HuH-7 (cell line): ENCODE measurements around the gene ODAD3.
"Not testable (repeated sequence)": the region's sequence is repeated elsewhere in the genome, so short reads cannot be mapped to it uniquely, and the experiment has no call there.

Experiments used
- DNase-seq: peaks from one replicate; pipeline ENCODE4 v3.0.0; 2011; ENCODE audit warnings: low spot score

ODAD3 gene

GRCh38 chr19:11460207-11460606, 25.3 kb upstream of the ODAD3 start:
- DNase-seq: no peak

GRCh38 chr19:11458912-11459311, 24.0 kb upstream of the ODAD3 start:
- not testable (repeated sequence) for DNase-seq

DNA sequence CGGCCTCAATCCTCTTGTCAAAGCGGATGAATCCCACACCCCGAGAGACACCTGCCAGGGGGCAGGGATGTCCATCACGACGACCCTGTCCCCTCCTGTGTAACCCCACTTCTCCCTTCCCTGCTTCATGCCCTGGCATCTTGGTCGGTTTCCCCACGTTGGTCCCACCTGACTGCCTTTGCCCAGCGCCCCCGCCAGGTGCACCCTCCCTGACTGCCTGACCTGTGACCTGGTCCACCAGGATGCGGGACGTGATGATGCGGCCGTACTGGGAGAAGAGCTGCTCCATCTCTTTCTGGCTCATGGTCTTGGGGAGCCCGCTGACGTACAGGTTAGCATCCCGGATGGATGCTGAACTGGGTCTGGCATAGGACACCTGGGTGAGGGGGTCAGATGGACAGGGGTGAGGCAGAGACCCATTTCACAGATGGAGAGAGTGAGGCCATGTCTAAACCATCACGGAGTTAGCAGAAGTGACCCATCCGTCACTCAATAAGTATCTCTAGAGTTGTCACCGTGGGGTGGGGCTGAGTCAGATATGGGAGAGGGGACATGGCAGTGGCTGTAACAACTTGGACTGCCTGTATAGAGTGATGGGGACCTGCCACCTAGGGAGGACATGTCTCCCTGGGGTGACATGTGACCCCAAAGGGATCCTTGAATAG, 23.4 kb upstream of the ODAD3 start:
- DNase-seq: no peak

- no peak for DNase-seq
Measured at GRCh38 chr19:11457831-11458230, 22.9 kb upstream of the ODAD3 start.

GRCh38 chr19:11457115-11457514, 22.2 kb upstream of the ODAD3 start:
- no peak for DNase-seq

GRCh38 chr19:11456659-11457058, 21.7 kb upstream of the ODAD3 start:
- DNase-seq: no peak

- DNase-seq: not testable (repeated sequence)
Measured at GRCh38 chr19:11455233-11455554, 20.3 kb upstream of the ODAD3 start.

DNA sequence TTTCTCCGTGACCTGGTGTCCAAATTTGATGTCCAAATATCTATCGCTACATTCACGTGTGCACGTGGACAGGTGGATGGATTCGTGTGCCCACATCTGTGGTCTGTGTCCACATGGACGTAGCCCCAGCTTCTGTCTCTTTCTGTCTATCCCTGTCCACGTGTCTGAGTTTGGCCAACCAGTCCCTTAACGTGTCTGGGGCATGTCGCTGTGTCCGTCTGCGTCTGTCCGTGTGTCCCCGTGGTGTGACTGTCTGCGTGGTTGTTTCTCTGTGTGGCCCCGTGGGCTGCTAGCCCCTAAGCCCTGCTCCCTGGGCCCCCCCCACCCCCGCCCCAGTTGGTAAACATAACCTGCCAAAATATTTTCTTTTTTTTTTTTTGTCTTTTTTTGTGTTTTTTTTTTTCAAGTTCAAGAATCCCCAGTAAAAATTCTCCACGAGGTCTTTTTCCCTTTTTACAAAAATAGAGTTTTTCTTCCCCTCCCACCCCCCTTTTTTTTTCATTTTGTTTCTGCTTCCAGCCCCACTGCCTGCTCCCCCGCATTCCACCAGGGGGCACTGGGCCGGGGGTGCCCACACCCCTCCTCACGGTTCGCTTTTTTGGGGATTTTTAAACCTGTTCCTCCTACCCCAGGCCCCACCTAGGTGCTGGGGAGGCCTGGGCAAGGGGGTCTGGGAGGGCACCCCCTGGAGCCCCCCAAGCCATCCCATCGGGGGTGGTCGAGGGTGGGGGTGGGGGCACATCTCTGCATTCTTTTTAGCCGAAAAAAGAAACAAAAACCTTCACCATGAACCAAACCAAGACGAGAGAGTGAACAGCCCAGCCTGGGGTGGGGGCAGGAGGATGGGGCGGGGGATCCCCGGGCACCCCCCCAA, 18.8 kb upstream of the ODAD3 start:
- no peak for DNase-seq

GRCh38 chr19:11452620-11453310, 17.8 kb upstream of the ODAD3 start:
- no peak for DNase-seq

DNA sequence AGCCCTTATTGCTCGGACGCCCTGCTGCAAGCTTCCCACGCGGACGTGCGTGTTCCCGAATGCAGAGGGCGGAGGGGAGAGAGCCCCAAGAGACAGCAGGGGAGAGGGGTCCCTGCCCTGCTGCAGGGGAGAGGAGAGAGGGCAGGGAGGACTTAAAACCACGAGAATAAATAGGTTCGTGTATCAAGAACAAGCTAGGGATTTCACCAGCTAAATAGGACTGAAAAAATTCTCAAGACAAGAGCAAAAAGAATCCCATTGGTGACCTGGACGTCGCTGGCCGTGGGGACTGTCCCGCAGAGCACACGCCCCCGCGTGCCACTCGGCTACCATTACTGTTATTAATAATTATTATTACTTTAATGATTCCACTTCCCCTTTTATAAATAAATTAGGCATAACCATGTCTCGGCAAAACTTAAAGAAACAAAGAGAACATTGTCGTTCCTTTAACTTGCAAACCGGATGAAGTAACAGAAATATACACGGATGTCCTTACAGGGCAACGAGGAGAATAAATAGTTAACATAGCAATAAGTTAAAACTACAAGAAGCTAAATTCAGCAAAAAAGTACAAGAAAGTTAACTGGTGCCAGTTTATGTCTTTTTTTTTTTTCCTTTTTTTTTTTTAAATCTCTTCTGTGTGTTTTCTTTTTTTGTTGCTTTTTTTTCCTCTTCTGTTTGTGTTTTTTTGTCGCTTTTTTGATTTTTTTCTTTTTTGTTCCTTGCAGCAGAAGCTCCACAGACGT, 17.1 kb upstream of the ODAD3 start:
- no peak for DNase-seq

DNA sequence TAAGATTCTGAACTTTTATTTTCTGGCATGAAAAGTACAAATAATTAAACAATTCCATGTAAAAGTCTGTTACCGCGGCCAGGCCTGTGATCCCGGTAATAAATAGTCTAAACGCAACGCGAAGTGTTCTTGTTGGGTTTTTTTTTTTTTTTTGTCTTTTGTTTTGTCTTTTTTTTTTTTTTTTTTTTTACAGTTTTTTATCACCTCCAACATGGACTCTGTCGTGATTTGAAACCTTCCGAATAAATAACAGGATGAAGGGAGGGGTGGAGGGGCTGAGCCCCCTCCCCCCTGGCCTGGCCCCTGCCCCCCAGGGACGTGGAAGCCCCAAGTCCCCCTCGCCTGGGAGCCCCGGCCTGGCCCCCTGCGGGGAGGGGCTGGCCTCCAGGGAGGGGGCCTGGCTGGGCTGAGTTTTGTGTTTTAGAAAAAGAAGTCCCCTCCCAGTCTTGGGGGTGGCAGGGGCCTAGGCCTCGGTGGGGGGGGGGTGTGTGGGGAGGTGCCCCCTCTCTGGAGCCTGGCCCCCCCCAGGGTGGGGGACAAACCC, 16.5 kb upstream of the ODAD3 start:
- DNase-seq: no peak

DNA sequence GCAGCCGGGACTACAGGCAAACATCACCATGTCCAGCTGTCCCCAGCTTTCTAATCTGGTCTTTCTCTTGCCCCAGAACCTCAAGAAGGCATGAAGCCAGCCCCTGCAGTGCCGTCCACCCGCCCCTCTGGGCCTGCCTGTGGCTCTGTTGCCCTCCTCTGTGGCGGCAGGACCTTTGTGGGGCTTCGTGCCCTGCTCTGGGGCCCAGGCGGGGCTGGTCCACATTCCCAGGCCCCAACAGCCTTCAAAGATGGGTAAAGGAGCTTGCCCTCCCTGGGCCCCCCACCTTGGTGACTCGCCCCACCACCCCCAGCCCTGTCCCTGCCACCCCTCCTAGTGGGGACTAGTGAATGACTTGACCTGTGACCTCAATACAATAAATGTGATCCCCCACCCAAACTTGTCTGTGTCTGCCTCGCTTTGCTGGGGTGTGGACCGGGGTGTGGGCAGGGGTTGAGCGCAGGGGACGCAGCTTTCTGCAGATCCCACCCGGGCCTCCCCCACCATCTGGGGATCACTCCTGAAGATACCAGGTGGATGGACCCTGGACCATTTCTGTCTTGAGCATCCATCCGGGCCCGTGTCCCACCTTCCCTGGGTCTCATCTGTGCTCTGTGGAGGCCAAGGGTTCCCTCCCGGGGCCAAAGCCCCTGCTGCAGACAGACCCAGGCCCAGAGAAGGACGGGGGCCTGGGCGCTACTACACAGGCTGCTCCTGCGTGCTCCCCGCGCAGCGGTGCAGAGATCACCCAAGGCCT, 15.8 kb upstream of the ODAD3 start:
- DNase-seq: no peak

GRCh38 chr19:11448923-11449554, 14.1 kb upstream of the ODAD3 start:
- DNase-seq: no peak

- DNase-seq: no peak
Measured at GRCh38 chr19:11448410-11448809, 13.5 kb upstream of the ODAD3 start.

DNA sequence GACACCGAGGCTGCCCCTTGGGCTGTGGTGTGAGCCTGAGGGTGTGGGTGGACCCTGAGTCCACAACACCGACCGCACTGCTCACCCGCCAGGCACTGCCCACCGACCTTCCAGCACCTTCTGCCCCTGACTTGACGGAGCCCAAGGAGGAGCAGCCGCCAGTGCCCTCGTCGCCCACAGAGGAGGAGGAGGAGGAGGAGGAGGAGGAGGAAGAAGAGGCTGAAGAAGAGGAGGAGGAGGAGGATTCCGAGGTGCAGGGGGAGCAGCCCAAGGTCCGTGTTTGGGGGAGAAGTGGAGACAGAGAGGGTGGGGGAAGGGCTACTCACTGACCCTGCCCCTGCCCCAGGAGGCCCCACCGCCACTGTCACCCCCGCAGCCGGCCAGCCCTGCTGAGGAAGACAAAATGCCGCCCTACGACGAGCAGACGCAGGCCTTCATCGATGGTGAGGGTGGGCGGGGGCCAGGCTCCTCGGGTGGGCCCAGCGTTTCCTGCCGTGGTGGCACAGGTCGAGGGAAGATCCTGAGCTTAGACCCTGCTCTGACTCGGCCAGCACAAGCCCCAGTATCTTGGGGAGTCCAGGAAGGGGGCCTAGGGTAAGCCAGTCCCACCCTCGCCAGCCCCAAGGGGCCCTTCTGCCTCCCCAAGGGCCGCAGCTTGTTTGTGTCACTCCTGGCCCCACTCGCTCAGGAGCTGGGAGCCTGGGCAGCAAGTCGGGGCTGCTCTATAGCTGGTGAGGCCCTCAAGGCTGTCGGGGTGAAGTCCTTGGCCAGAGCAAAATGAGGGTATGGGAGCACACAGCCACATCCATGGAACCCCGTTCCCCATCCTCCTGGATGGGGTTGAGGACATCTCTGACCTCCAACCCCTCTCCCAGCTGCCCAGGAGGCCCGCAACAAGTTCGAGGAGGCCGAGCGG, 12.7 kb upstream of the ODAD3 start:
- DNase-seq: no peak

DNA sequence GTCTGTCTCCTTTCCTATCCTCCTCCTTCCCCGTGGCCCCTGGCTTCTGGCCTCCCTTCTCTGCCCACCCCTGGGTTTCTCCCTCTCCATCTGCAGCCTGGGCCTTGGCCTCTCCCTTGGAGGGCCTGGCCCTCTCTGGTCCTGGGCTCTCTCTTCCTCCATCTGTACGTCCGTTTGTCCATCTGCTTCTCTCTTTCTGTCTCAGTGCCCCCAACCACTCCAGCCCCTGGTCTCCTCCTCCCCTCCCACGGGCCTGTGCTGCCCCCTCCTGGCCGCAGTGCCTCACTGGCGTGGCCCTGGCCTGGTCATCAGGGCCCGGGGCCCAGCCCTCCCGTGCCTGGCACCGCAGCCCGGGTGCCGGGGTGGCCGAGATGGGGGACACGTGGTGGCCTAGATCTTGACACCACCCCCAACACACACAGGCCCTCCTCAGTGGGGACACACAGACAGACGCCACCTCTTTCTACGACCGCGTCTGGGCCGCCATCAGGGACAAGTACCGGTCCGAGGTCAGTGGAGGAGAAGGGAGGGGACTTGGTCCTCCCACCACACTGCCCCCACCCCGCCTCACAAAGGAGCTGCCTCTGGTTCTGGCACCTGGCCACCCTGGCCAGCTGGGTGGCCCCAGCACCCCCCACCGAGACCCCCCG, 11.9 kb upstream of the ODAD3 start:
- DNase-seq: peak; percentile 77

DNA sequence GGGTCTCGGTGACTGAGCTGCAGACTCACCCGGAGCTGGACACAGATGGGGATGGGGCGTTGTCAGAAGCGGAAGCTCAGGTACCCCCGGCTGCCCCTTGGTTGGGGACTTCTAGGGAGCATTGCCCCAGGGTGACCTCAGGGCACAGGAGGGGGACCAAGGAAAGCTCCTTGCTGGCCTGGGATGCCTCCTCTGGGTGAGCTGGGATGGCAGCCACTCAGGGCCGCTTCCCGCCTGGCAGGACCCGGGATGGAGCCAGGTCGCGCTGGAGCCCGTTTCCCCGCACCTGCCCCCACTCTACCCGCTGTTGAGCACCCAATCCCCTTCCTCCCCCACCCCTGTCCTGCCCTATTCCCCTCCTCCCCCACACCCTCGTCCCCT, 11.3 kb upstream of the ODAD3 start:
- no peak for DNase-seq

GRCh38 chr19:11445141-11445540, 10.2 kb upstream of the ODAD3 start:
- no peak for DNase-seq

- DNase-seq: no peak
Measured at GRCh38 chr19:11444059-11444458, 9.1 kb upstream of the ODAD3 start.
